ENCODE data around the gene KLK14. TPM values are rescaled to one million over a fixed set of nuclear protein-coding genes. Genes with fewer than 3 reads are reported as not detected.

The KLK14 gene
- total and polyA plus RNA-seq, 10 of the 15 experiments (the other 5 are each of a cell fraction or from before 2014, with no cell fraction given) = not detected

DNA sequence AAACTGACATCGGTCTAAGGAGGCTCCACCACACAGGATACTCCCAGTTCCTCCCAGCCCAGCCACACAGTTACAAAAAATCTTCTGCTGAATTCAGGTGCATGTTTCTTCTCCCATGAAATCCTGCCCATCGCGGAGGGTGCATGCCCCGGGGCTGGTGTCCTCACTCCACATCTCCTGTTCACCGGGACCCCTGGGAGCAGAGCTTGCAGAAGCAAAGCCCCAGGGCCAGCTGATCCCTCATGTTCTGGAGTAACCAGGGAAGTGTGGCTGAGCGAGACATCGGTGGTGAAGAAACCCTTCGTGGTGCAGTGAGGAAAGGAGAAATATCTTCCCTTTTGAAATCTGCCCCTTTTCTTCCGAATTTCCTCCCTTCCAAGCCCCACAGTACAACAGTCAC lies 41.1 kb upstream of the KLK14 start (continued):
- TF ChIP-seq CUX1 (IDR thresholded peaks at IDR 0.05; ENCODE audit: insufficient replicate concordance, low read depth, low read length) = no peak
- no peak for TF ChIP-seq SMC3 (IDR thresholded peaks at IDR 0.05; ENCODE audit: borderline replicate concordance, low read length)
- TF ChIP-seq STAT1 (conservative IDR thresholded peaks at IDR 0.05) = no peak
- TF ChIP-seq BMI1 (IDR thresholded peaks at IDR 0.05; ENCODE audit: borderline replicate concordance) = no peak
- no peak for TF ChIP-seq EP300 (IDR thresholded peaks at IDR 0.05; ENCODE audit: borderline replicate concordance in 1 of 2, control insufficient read depth in 1 of 2, low read depth in 2 of 2, low read length in 2 of 2)

DNA sequence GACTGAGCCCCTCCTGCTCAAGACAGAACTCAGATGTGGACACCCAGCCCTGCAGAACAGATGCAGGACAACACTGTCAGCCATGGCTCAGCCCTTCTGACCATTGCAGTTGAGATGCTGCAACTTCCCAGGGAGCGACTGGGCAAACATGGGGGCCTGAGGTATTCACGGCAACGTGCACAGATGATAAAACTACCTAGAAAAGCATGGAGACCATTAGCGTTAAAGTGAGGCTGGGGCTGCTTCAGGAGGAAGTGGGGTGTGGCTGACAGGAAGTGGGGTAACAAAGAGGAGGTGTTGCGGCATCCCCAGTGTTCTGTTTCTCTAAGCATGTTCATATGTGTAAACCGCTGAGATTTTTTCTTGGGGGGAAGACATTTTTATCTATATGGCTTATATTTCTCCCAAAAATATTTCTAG lies 40.7 kb upstream of the KLK14 start:
- ChIA-PET RAD21 (ENCODE audit: unreplicated experiment) (no interaction called here), POLR2A (no interaction called here), CTCF (no interaction called here), SMC1A (ENCODE audit: uncharacterized antibody, unreplicated experiment) (no interaction called here)
- BruUV-seq (replicated peaks) = no TSS peak
- WGBS (ENCODE audit: insufficient coverage, insufficient replicate concordance, low lambda C conversion rate, missing lambda C conversion rate) = 11% methylated on average over 6 of the region's 6 CpGs
- peaks cover 5% of the 10 kb centered on the region; the same call in 1 of the 2 replicates for H3K4me1 ChIP-seq (ENCODE audit: control insufficient read depth, insufficient read depth, low read length)
- no peak for DNase-seq (ENCODE audit: low read depth, low spot score)
- no peak overlapping the region; the same call in 1 of the 2 replicates for H2AFZ ChIP-seq (ENCODE audit: control insufficient read depth, low read depth, low read length)
- H4K20me1 ChIP-seq (ENCODE audit: control insufficient read depth, insufficient read depth) = no peaks in the 10 kb centered on the region
- intact Hi-C loops (cut with micrococcal nuclease; ENCODE audit: unreplicated experiment) = no loop called here
- TF ChIP-seq YY1 (IDR thresholded peaks at IDR 0.05; ENCODE audit: low read depth, low read length) = no peak
- TF ChIP-seq SREBF1 (IDR thresholded peaks at IDR 0.05; ENCODE audit: low read length) = no peak
- no peak for TF ChIP-seq SMAD5 (IDR thresholded peaks at IDR 0.05; ENCODE audit: low read depth)
- no peak for TF ChIP-seq KAT2A (conservative IDR thresholded peaks at IDR 0.05; ENCODE audit: control insufficient read depth, low read depth, low read length)
- TF ChIP-seq, protein P1, sequence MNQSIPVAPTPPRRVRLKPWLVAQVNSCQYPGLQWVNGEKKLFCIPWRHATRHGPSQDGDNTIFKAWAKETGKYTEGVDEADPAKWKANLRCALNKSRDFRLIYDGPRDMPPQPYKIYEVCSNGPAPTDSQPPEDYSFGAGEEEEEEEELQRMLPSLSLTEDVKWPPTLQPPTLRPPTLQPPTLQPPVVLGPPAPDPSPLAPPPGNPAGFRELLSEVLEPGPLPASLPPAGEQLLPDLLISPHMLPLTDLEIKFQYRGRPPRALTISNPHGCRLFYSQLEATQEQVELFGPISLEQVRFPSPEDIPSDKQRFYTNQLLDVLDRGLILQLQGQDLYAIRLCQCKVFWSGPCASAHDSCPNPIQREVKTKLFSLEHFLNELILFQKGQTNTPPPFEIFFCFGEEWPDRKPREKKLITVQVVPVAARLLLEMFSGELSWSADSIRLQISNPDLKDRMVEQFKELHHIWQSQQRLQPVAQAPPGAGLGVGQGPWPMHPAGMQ (IDR thresholded peaks at IDR 0.05; ENCODE audit: borderline replicate concordance) = no peak
- peak; percentile 50; the same call in 1 of the 2 replicates for TF ChIP-seq SPI1 (IDR thresholded peaks at IDR 0.05; ENCODE audit: borderline replicate concordance, insufficient read depth, low read depth, low read length)
- 0 out of 2 replicates have a peak, but pooled peaks have one; percentile 19 for TF ChIP-seq GABPA (IDR thresholded peaks at IDR 0.05; ENCODE audit: low read depth)
- FAIRE-seq = no peak
- H3K9ac ChIP-seq (ENCODE audit: control insufficient read depth, insufficient read depth, low read length) = no peak overlapping the region
- H3K79me2 ChIP-seq (ENCODE audit: control insufficient read depth, insufficient read depth, low read length) = no peaks in the 10 kb centered on the region
- no peak overlapping the region for H3K4me2 ChIP-seq (ENCODE audit: control insufficient read depth, insufficient read depth)
- no peaks in the 10 kb centered on the region for H3K36me3 ChIP-seq (ENCODE audit: control insufficient read depth in 2 of 2, insufficient read depth in 2 of 2, low read length in 1 of 2)
- in situ Hi-C loops (cut with MboI) = no loop called here
- peaks cover 0 to 3% of the 10 kb centered on the region in 2 experiments; a peak in 2 of 4 replicates for H3K27me3 ChIP-seq (replicated peaks in 1 of 2; ENCODE audit: control insufficient read depth in 2 of 2, insufficient read depth in 2 of 2, low read length in 1 of 2)
- no peak overlapping the region for H3K4me3 ChIP-seq
- H3K9me3 ChIP-seq (replicated peaks; ENCODE audit: control insufficient read depth, insufficient read depth, low read length) = no peaks in the 10 kb centered on the region
- ATAC-seq = no peak
- no peak overlapping the region for H3K27ac ChIP-seq (ENCODE audit: control insufficient read depth, insufficient read depth)
